ENCODE results near the gene TMEM231. TPM values are rescaled to one million over a fixed set of nuclear protein-coding genes. Genes with fewer than 3 reads are reported as not detected.

Gene TMEM231
- polyA plus RNA-seq, 4 donors: 1.4 to 6.2 (median 3.8) TPM

DNA sequence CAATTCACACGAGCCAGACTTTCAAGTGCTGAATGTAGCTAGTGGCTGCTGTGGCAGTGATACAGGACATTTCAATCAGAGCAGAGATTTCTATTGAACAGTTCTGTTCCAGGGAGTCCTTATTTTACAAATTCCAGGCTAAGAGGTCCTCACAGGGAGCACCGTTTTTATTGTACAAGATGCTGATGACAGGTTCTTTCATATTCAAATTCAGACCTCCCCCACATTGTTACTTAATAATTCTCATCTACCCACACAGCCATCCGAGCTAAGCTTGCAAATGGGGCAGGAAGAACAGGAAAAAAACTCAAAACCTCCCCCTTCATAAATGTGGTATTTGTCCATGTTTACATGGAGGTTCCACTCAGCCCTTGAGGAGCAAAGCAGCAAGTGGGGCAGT is 19.9 kb upstream of the TMEM231 start:
- no peaks in the 10 kb centered on the region for H3K27me3 ChIP-seq (ENCODE audit: control insufficient read depth in 3 of 3, insufficient read depth in 3 of 3, low read length in 3 of 3)
- no peaks in the 10 kb centered on the region for H3K9me3 ChIP-seq (ENCODE audit: control insufficient read depth in 2 of 2, insufficient read depth in 1 of 2, low read depth in 1 of 2, low read length in 1 of 2)
- 66 to 72% (median 69%) methylated on average over 3 of the region's 3 CpGs for WGBS, 3 donors
- H3K4me1 ChIP-seq (ENCODE audit: control insufficient read depth in 3 of 3, insufficient read depth in 2 of 3, low read depth in 1 of 3, low read length in 2 of 3): peaks cover 0 to 4% (median 3%) of the 10 kb centered on the region in 3 donors
- no peak overlapping the region for H3K4me3 ChIP-seq (ENCODE audit: low read depth in 1 of 3, low read length in 3 of 3)
- H3K27ac ChIP-seq (ENCODE audit: low read depth in 1 of 3, low read length in 2 of 3): no peak overlapping the region
- FAIRE-seq: no peak
- no peak for DNase-seq
- peaks cover 21 to 53% (median 31%) of the 10 kb centered on the region in 3 donors for H3K36me3 ChIP-seq (ENCODE audit: control insufficient read depth in 3 of 3, insufficient read depth in 2 of 3, low read depth in 1 of 3, low read length in 3 of 3)

DNA sequence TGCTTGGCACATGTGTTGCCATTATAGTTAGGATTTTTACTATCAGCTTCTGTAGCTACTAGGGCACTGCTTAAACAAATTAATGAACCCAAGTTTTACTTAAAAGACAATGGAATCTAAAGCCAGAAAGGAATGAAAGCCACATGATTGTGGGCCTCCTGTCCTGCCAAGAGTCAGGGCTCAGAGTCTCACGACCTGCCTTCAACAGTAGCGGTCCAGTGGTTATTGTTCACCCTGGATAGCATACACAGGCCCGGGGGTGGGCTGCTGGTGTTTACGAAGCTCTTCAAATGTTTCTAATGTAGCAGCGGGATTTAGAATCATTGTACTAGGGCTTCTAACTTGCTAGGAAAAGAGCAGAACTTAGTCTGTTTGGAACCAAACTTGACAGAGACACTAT is 17.9 kb upstream of the TMEM231 start:
- Histone ChIP-seq H3K27me3 (ENCODE audit: control insufficient read depth in 3 of 3, insufficient read depth in 3 of 3, low read length in 3 of 3) (no peaks in the 10 kb centered on the region), H3K4me1 (ENCODE audit: control insufficient read depth in 3 of 3, insufficient read depth in 2 of 3, low read depth in 1 of 3, low read length in 2 of 3) (peaks cover 1 to 5% (median 3%) of the 10 kb centered on the region in 3 donors), H3K9me3 (ENCODE audit: control insufficient read depth in 2 of 2, insufficient read depth in 1 of 2, low read depth in 1 of 2, low read length in 1 of 2) (no peaks in the 10 kb centered on the region), H3K27ac (ENCODE audit: low read depth in 1 of 3, low read length in 2 of 3) (no peak overlapping the region), H3K4me3 (ENCODE audit: low read depth in 1 of 3, low read length in 3 of 3) (no peak overlapping the region), H3K36me3 (ENCODE audit: control insufficient read depth in 3 of 3, insufficient read depth in 2 of 3, low read depth in 1 of 3, low read length in 3 of 3) (peaks cover 27 to 61% (median 40%) of the 10 kb centered on the region in 3 donors)
- no peak for DNase-seq
- no peak for FAIRE-seq
- WGBS, 3 donors: 83 to 89% (median 83%) methylated on average over 5 of the region's 5 CpGs

GRCh38 chr16:75572864-75573542 is 17.0 kb upstream of the TMEM231 start:
- no peak overlapping the region for H3K27ac ChIP-seq (ENCODE audit: low read depth in 1 of 3, low read length in 2 of 3)
- H3K36me3 ChIP-seq (ENCODE audit: control insufficient read depth in 3 of 3, insufficient read depth in 2 of 3, low read depth in 1 of 3, low read length in 3 of 3): peaks cover 27 to 63% (median 43%) of the 10 kb centered on the region in 3 donors
- no peak overlapping the region for H3K4me3 ChIP-seq (ENCODE audit: low read depth in 1 of 3, low read length in 3 of 3)
- DNase-seq (no peak), FAIRE-seq (no peak)
- no peaks in the 10 kb centered on the region for H3K9me3 ChIP-seq (ENCODE audit: control insufficient read depth in 2 of 2, insufficient read depth in 1 of 2, low read depth in 1 of 2, low read length in 1 of 2)
- H3K4me1 ChIP-seq (ENCODE audit: control insufficient read depth in 3 of 3, insufficient read depth in 2 of 3, low read depth in 1 of 3, low read length in 2 of 3): peaks cover 1 to 6% (median 3%) of the 10 kb centered on the region in 3 donors
- 77 to 84% (median 77%) methylated on average over 3 of the region's 3 CpGs for WGBS, 3 donors
- no peaks in the 10 kb centered on the region for H3K27me3 ChIP-seq (ENCODE audit: control insufficient read depth in 3 of 3, insufficient read depth in 3 of 3, low read length in 3 of 3)

GRCh38 chr16:75570396-75571065 is 14.5 kb upstream of the TMEM231 start:
- H3K4me3 ChIP-seq (ENCODE audit: low read depth in 1 of 3, low read length in 3 of 3): no peak overlapping the region
- FAIRE-seq (no peak), DNase-seq (no peak)
- H3K27me3 ChIP-seq (ENCODE audit: control insufficient read depth in 3 of 3, insufficient read depth in 3 of 3, low read length in 3 of 3): no peaks in the 10 kb centered on the region
- no peaks in the 10 kb centered on the region for H3K9me3 ChIP-seq (ENCODE audit: control insufficient read depth in 2 of 2, insufficient read depth in 1 of 2, low read depth in 1 of 2, low read length in 1 of 2)
- H3K36me3 ChIP-seq (ENCODE audit: control insufficient read depth in 3 of 3, insufficient read depth in 2 of 3, low read depth in 1 of 3, low read length in 3 of 3): peaks cover 20 to 53% (median 34%) of the 10 kb centered on the region in 3 donors
- 60 to 70% (median 61%) methylated on average over 5 of the region's 5 CpGs for WGBS, 3 donors
- H3K27ac ChIP-seq (ENCODE audit: low read depth in 1 of 3, low read length in 2 of 3): no peak overlapping the region
- peaks cover 1 to 18% (median 10%) of the 10 kb centered on the region in 3 donors for H3K4me1 ChIP-seq (ENCODE audit: control insufficient read depth in 3 of 3, insufficient read depth in 2 of 3, low read depth in 1 of 3, low read length in 2 of 3)

DNA sequence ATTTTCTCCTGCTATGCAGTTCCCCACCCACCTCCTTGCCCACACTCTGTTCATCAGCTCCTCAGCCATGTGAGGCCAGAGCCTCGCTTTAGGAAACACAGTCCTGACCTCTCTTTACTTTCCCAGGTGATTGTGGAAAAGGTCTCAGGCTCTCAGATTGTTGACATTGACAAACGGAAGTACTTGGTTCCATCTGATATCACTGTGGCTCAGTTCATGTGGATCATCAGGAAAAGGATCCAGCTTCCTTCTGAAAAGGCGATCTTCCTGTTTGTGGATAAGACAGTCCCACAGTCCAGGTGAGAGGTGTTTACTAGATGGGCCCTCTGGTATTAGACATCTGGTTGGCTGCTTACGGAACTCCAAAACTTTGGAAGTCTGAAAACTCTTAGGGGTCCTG is 11.9 kb upstream of the TMEM231 start:
- DNase-seq: no peak
- Histone ChIP-seq H3K4me3 (ENCODE audit: low read depth in 1 of 3, low read length in 3 of 3) (no peak overlapping the region), H3K9me3 (ENCODE audit: control insufficient read depth in 2 of 2, insufficient read depth in 1 of 2, low read depth in 1 of 2, low read length in 1 of 2) (no peaks in the 10 kb centered on the region), H3K27me3 (ENCODE audit: control insufficient read depth in 3 of 3, insufficient read depth in 3 of 3, low read length in 3 of 3) (no peaks in the 10 kb centered on the region), H3K36me3 (ENCODE audit: control insufficient read depth in 3 of 3, insufficient read depth in 2 of 3, low read depth in 1 of 3, low read length in 3 of 3) (peaks cover 14 to 37% (median 27%) of the 10 kb centered on the region in 3 donors), H3K27ac (ENCODE audit: low read depth in 1 of 3, low read length in 2 of 3) (no peak overlapping the region), H3K4me1 (ENCODE audit: control insufficient read depth in 3 of 3, insufficient read depth in 2 of 3, low read depth in 1 of 3, low read length in 2 of 3) (peaks cover 1 to 26% (median 6%) of the 10 kb centered on the region in 3 donors)
- WGBS, 3 donors: 79 to 84% (median 81%) methylated on average over 4 of the region's 4 CpGs
- FAIRE-seq: no peak

DNA sequence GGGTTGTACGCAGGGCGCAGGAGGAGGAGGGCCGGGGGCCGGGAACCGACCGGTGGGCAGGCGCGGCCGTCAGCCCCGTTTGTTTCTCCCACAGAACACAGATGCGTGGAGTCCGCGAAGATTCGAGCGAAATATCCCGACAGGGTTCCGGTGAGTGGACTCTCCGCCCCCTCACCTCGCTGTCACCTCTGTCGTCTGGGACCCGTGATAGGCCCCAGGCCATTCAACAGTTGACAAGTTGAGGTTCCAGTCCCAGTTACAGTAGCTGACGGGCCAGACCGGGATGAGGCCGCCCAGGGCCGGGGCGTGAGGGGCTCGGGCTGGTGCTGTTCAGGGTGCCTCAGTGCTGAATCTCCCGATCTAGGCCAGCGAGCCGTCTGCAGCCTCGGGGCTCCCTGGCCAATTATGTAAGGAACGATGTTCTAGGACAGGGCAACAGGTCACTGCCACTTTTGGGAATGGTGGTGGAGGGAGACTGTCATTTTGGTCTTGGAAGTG is 10.8 kb upstream of the TMEM231 start:
- WGBS, 3 donors: 1 to 2% (median 2%) methylated on average over 21 to 32 of the region's 32 CpGs
- H3K27me3 ChIP-seq (ENCODE audit: control insufficient read depth in 3 of 3, insufficient read depth in 3 of 3, low read length in 3 of 3): no peaks in the 10 kb centered on the region
- H3K9me3 ChIP-seq (ENCODE audit: control insufficient read depth in 2 of 2, insufficient read depth in 1 of 2, low read depth in 1 of 2, low read length in 1 of 2): no peaks in the 10 kb centered on the region
- DNase-seq (peak; percentile 14 to 41), FAIRE-seq (no peak)
- H3K4me3 ChIP-seq (ENCODE audit: low read depth in 1 of 3, low read length in 3 of 3): peak overlapping the region; percentile 82 to 99 (median 91)
- H3K36me3 ChIP-seq (ENCODE audit: control insufficient read depth in 3 of 3, insufficient read depth in 2 of 3, low read depth in 1 of 3, low read length in 3 of 3): peaks cover 12 to 27% (median 17%) of the 10 kb centered on the region in 3 donors
- H3K27ac ChIP-seq (ENCODE audit: low read depth in 1 of 3, low read length in 2 of 3): peak overlapping the region in 1 of 3 donors; percentile 87
- peaks cover 1 to 26% (median 6%) of the 10 kb centered on the region in 3 donors for H3K4me1 ChIP-seq (ENCODE audit: control insufficient read depth in 3 of 3, insufficient read depth in 2 of 3, low read depth in 1 of 3, low read length in 2 of 3)

- WGBS, 3 donors: 0 to 1% (median 1%) methylated on average over 58 to 69 of the region's 69 CpGs
These were observed 10.1 kb upstream of the TMEM231 start, which contains the start of gene GABARAPL2 for GRCh38 chr16:75566040-75566757. TSS of gene GABARAPL2 (plus strand) at chr16:75566379. CDS start at chr16:75566487, 108 bp downstream.

DNA sequence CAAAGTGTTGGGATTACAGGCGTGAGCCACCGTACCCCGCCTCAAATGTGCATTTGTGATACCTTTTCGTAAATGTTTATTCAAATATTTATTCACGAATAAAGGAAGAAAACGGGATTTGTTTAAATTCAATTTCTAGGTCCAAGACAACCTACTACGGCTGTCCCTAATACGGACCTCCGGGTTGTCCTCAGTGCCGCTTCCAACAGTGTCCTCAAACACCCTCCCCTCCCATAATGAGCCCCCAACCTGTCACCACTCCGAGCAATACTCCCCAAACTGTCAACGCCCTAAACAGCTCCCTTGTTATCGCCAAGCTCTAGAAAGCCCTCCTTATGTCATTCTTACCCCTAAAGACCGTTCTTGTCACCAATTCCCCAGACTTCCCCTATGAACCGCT is 9.6 kb upstream of the TMEM231 start:
- Histone ChIP-seq H3K9me3 (ENCODE audit: control insufficient read depth in 2 of 2, insufficient read depth in 1 of 2, low read depth in 1 of 2, low read length in 1 of 2) (no peaks in the 10 kb centered on the region), H3K4me3 (ENCODE audit: low read depth in 1 of 3, low read length in 3 of 3) (peak overlapping the region; percentile 82 to 99 (median 91)), H3K27ac (ENCODE audit: low read depth in 1 of 3, low read length in 2 of 3) (peak overlapping the region in 2 of 3 donors; percentile 69 to 88), H3K4me1 (ENCODE audit: control insufficient read depth in 3 of 3, insufficient read depth in 2 of 3, low read depth in 1 of 3, low read length in 2 of 3) (peaks cover under 1 to 21% (median 6%) of the 10 kb centered on the region in 3 donors), H3K36me3 (ENCODE audit: control insufficient read depth in 3 of 3, insufficient read depth in 2 of 3, low read depth in 1 of 3, low read length in 3 of 3) (peaks cover 6 to 20% (median 14%) of the 10 kb centered on the region in 3 donors), H3K27me3 (ENCODE audit: control insufficient read depth in 3 of 3, insufficient read depth in 3 of 3, low read length in 3 of 3) (peaks cover 0 to 2% (median 0%) of the 10 kb centered on the region in 3 donors)
- no peak for DNase-seq
- no peak for FAIRE-seq
- WGBS, 3 donors: 3 to 16% (median 6%) methylated on average over 15 of the region's 15 CpGs

More at GRCh38 chr16:75566040-75566757, 10.1 kb upstream of the TMEM231 start, which contains the start of gene GABARAPL2:
- peaks cover 7 to 23% (median 14%) of the 10 kb centered on the region in 3 donors for H3K36me3 ChIP-seq (ENCODE audit: control insufficient read depth in 3 of 3, insufficient read depth in 2 of 3, low read depth in 1 of 3, low read length in 3 of 3)
- H3K27me3 ChIP-seq (ENCODE audit: control insufficient read depth in 3 of 3, insufficient read depth in 3 of 3, low read length in 3 of 3): no peaks in the 10 kb centered on the region
- peak within 1 kb of the TSS in 2 of 3 donors; percentile 87 to 88 for H3K27ac ChIP-seq (ENCODE audit: low read depth in 1 of 3, low read length in 2 of 3)
- no peaks in the 10 kb centered on the region for H3K9me3 ChIP-seq (ENCODE audit: control insufficient read depth in 2 of 2, insufficient read depth in 1 of 2, low read depth in 1 of 2, low read length in 1 of 2)
- no peak for FAIRE-seq
- H3K4me3 ChIP-seq (ENCODE audit: low read depth in 1 of 3, low read length in 3 of 3): peak within 1 kb of the TSS; percentile 82 to 99 (median 91)
- H3K4me1 ChIP-seq (ENCODE audit: control insufficient read depth in 3 of 3, insufficient read depth in 2 of 3, low read depth in 1 of 3, low read length in 2 of 3): peaks cover 1 to 24% (median 6%) of the 10 kb centered on the region in 3 donors
- DNase-seq: peak; percentile 79 to 95

Measured in small intestine (tissue), 7 donors.